NCI-H2029 (cell line): ENCODE results near the gene MYO7A.

Source experiments
- DNase-seq: peaks from one replicate; lab custom pipeline; 2025; lab: John Stamatoyannopoulos, UW

Gene MYO7A

DNA sequence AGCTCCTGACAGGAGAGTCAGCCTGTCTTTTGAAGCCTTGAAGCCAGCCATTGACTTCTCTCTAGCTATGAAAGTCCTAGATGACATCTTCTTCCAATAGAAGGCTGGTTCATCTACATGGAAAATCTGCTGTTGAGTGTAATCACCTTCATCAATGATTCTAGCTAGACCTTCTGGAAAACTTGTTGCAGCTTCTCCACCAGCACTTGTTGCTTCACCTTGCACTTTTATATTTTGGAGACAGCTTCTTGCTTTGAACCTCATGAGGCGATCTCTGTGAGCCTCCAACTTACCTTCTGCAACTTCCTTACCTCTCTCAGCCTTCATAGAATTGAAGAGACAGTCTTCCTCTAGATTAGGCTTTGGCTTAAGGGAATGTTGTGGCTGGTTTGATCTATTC lies 58.3 kb downstream of the MYO7A start:
- DNase-seq: no peak

- no peak for DNase-seq
Observed at GRCh38 chr11:77187111-77187750, 59.2 kb downstream of the MYO7A start.

GRCh38 chr11:77187776-77188632 lies 60.0 kb downstream of the MYO7A start:
- DNase-seq: peak; percentile 83

- DNase-seq: peak; percentile 80
Observed at GRCh38 chr11:77188633-77189491, 60.8 kb downstream of the MYO7A start.

GRCh38 chr11:77189588-77190210 lies 61.7 kb downstream of the MYO7A start:
- no peak for DNase-seq

DNA sequence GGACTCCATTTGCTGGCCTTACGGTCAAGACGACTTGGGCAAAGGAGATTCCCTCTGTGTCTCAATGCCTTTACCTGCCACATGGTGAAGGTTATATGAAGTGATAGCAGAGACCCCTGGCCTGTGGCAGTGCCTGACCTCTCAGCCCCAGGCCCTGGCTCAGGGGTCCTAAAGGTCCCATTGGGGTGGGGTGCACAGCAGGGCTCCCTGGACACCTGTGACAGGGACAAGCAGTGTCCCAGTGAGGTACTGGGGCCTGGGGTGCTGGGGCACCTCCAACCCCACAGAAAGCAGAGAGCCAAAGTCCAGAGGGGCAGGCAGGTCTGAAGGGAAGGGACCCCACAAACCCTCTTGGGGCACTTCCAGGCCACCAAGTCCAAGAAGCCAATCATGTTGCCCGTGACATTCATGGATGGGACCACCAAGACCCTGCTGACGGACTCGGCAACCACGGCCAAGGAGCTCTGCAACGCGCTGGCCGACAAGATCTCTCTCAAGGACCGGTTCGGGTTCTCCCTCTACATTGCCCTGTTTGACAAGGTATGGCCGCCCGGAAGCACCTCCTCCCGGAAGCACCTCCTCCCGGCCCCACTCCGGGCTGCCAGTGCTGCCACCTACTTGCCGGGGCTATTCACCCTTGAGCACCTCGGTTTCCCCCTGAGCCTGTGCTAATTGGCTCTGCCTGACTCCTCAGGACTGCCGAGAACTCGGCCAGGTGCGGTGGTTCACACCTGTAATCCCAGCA lies 62.5 kb downstream of the MYO7A start:
- DNase-seq: no peak

DNA sequence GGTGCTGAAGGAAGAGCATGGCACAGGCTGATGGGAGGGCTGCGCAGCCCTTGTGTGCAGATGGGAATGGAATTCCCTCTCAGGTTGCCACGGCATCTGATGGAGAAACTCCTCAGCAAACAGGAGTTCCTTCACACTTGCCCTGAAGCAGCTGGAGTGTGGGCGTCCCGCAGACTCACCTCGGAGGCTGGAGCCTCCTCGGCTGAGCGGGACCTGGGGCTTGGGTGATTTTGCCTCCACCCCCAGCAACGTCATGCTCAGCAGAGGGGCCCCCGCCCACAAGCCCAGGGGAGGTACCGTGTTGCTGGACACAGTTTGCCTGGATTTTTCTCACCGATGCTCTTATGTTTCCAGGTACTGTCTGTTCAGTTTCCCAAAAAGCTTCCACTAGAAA lies 63.4 kb downstream of the MYO7A start:
- DNase-seq: peak; percentile 54

DNA sequence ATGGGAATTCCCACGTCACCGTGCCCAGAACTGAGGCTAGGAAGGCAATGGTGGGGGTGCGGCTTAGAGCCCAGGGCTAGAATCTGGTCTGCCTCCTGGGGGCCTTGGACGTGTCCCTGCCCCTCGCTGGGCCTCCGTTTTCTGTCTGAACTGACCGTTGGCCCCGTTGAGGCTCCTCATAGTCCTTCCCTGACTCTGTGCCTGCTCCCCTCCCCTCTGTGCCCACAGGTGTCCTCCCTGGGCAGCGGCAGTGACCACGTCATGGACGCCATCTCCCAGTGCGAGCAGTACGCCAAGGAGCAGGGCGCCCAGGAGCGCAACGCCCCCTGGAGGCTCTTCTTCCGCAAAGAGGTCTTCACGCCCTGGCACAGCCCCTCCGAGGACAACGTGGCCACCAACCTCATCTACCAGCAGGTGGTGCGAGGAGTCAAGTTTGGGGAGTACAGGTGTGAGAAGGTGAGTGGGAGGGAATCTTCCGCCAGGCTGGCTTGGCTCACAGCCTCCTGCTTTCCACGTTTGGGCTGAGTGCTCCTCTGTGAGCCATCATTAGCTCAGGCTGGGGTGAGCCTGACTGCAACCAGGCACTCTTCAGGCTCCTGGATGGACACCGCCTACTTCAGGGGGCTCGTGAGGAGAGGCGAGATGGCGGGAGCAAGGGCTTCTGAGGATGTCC lies 63.9 kb downstream of the MYO7A start:
- peak; percentile 92 for DNase-seq

DNA sequence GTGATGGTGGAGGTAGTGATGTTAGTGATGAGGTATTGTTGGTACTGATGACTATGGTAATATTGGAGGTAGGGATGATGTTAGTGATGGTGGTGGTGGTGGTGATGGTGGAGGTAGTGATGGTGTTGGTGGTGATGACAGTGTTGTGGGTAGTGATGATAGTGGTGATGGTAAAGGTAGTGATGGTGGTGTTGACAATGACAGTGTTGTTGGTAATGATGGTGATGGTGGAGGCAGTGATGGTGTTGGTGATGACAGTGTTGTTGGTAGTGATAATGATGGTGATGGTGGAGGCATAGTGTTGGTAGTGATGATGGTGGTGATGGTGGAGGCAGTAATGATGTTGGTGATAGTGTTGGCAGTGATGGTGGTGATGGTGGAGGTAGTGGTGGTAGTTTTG lies 65.1 kb downstream of the MYO7A start:
- DNase-seq: no peak

DNA sequence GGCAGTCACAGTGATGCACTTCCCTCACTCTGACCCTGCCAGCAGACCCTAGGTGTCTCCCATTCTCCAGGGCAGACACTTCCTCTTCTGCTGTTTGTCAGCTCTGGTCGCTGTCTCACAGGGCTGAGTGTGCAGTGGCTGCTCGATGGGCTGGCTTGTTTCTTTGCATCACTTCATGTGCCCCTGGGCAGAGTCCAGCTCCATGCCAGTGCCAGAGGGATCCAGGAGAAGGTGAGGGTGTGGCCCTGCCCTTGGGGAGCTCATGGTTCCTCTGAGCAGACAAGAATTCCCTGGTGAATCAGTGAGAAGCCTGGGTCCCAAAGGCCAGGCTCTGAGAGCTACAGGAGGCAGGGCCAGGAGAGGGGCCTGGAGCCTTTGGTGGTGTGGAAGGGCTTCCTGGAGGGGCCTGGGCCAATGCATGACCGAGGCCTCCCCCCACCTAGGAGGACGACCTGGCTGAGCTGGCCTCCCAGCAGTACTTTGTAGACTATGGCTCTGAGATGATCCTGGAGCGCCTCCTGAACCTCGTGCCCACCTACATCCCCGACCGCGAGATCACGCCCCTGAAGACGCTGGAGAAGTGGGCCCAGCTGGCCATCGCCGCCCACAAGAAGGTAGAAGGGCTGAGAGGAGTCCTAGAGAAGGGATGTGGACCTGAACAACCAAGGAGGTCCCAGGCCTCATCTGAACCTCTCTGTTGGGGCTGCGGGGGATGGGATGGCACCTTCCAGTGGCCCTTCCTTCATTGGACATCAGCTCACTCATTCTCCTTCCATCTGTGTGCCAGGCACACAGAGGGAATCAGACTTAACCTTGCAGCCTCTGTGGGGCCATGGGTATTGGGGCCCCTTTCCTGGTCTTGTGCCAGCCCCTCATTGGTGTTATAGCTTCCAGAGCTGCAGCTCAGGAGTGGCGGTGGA lies 66.1 kb downstream of the MYO7A start:
- DNase-seq: no peak

DNA sequence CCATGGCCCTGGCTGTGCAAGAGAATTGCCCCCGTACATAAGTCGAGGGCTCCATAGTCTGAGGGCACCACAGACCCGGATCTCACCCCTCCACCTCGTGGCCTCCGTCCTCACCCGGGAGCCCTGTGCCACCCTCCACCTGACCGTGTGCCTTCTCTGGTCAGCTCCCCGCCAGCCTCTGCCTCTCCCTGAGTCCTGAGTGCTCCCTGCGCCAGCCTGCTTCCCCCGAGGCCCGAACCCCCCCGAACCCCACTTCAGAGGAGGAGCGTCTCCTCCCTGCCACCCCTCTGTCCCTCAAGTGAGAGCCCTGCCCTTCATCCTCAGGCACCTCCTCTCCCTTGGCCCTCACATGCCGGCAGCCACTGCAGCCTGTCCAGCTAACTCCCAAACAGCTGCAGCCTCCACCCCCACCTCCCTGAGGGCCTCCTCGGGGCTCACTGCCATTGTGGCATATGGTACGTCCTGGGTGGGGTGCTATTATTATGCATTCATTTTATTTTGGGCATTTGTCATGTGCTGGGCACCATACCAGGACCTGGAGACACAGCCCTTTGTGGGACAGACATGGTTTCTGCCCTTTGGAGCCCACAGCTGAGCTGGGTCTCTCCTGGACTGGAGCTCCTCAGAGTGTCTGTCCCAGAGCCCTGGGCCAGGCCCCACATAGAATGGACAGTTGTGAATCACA lies 67.2 kb downstream of the MYO7A start:
- DNase-seq: no peak

DNA sequence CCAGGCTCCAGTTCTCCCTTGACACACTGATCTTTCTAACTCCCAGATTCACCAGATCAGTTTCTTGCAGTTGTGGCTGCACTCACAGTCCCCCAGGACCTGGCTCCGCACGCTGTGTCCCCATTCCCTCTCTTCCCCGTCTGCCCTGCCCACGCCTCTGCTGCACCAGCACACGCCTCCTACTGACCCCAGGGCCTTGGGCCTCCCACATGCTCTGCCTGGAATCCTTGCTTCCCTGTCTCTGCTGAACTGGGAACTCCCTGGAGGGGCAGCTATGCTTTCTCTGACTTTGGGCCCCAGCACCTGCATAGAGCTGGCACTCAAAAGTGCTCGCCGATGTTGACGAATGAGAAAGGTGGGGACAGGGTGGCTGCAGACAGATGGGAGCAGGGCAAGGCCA lies 68.9 kb downstream of the MYO7A start:
- no peak for DNase-seq

GRCh38 chr11:77197626-77198320 lies 69.7 kb downstream of the MYO7A start:
- DNase-seq: no peak

DNA sequence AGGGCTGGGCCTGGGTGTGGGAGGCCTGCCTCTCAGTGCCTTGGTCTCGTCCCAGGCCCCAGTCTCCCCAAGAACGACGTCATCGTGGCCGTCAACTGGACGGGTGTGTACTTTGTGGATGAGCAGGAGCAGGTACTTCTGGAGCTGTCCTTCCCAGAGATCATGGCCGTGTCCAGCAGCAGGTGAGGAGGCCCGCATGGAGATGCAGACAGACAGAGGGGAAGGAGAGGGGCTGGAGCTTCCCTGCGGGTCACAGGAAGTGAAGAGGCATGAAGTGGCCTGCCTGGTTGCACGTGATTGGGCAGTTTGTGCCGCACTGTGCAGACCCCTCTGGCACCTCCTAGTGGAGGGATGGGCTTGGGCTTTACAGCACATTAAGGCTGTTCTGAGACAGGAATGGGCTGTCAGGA lies 70.4 kb downstream of the MYO7A start:
- no peak for DNase-seq

DNA sequence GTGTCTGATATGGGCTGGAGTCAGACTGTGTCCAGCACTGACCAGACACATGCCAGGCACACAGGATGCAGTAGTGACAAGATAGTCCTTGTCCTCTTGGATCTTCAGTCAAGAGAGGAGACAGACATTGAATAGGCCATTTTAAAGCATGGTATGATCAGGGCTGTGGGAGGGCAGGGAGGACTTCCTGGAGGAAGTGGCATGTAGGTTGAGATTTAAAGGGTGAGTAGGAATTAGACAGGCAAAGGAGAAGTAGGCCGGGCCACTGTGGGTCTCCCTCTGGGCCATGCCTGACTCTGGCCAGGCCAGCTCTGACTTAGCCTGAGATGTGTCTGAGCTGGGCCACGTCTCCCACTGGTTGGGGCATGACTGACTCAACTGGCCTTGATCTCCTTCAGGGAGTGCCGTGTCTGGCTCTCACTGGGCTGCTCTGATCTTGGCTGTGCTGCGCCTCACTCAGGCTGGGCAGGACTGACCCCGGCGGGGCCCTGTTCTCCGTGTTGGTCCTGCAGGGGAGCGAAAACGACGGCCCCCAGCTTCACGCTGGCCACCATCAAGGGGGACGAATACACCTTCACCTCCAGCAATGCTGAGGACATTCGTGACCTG lies 71.2 kb downstream of the MYO7A start:
- no peak for DNase-seq

- no peak for DNase-seq
Observed at GRCh38 chr11:77200351-77201268, 72.6 kb downstream of the MYO7A start.

- DNase-seq: no peak
Observed at GRCh38 chr11:77201370-77201769, 73.3 kb downstream of the MYO7A start.
